CD4-positive, alpha-beta T cell treated with Interleukin-2 at 100 ng/mL for 4 hours (primary cell): ENCODE measurements around the gene ADD2.
"Not testable (repeated sequence)": the region's sequence is repeated elsewhere in the genome, so short reads cannot be mapped to it uniquely, and the experiment has no call there.

Source experiments
- DNase-seq: peaks from one replicate; pipeline ENCODE4 v3.0.0-alpha.2; 2020; ENCODE audit warnings: low spot score

The ADD2 gene

GRCh38 chr2:70748002-70748784, 19.8 kb downstream of the ADD2 start:
- no peak for DNase-seq

DNA sequence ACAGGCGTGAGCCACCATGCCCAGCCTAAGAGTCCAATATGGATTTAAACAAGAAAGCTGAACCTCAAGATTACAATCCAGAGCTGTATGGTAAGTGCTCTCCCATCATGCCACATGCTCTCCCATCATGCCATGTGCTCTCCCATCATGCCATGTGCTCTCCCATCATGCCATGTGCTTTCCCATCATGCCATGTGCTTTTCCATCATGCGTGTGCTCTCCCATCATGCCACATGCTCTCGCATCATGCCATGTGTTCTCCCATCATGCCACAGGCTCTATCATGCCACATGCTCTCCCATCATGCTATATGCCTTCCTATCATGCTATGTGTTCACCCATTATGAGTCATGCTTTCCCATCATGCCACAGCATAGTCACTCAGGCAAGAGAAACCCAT, 20.7 kb downstream of the ADD2 start:
- DNase-seq, result no peak

DNA sequence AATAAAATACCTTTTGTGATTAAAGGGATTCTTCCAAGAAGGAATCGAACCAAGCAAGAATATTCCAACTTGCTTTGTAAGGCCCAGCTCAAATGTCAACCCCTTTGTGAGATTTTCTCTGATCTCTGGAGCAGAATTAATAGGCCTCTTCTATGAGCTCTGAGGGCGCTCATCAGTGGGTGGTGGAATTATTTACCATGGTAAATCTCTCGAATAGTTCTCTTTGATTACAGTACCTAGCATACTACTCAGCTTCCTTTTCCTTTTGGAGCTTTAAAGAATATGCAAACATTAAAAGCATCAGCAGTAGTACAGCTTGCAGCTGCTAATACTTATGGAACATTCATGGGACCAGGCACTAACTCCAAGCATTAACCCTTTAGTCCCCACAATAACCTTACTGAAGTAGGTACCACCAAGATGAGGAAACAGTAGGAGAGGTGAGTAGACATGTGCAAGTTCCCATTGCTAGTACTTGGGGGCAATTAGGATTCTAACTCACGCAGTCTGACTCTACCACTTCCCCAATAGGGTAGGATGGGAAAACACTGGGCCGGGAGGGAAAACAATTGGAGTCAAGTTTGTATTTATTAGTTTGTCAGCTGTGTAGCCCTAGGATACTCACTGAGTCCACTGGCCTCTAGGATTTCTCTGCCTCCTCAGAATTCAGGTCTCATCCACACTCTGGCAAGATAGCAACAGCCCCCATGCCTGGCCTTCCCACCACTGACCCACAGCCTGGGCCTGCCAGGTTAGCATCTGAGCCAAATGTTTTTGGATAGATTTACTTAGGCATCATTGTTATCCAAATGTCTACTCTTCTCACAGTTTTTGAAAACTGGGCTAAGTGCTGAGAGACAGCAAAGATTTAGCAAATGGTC, 21.7 kb downstream of the ADD2 start:
- no peak for DNase-seq

DNA sequence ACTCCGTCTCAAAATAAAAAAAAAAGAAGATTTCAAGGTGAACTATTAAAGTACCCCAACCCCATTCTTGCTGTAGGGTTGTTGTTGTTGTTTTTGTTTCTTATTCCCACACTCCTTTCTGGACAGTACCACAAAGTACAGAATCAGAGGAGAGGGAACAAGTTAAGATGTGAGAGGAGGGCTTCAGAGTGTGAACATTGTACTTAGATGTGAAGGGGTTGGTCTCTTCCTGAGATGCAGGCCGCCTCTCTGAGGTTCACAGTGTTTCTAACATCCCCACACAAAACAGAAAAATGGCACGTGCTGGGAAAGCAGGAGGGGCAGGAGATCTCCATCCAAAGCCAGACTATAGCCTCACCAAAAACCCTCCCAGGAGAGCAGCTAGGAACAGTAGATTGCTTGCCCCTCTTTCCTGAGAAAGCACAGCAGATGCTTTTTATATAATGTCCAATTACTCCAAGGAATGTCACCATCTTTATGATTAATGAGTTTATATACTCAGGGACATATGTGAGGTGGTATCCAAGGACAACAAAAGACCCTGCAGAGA, 22.6 kb downstream of the ADD2 start:
- no peak for DNase-seq

DNA sequence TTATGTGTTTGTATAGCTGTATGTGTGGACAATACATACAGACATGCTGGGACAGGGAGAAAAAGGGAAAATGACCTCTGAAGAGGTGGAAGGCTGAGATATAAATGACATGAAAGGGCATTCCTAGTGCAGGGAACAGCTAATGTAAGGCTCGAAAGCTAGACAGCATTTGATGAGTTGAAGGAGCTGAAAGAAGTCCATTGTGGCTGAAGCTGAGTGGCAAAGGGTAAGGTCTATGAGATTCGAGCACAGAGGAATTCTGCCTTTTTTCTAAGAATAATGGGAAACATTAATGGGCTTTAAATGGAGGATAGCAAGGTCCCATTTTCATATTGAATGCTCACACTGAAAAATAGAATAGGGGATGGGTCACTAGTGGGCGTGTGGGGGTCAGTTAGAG, 23.6 kb downstream of the ADD2 start:
- no peak for DNase-seq

DNA sequence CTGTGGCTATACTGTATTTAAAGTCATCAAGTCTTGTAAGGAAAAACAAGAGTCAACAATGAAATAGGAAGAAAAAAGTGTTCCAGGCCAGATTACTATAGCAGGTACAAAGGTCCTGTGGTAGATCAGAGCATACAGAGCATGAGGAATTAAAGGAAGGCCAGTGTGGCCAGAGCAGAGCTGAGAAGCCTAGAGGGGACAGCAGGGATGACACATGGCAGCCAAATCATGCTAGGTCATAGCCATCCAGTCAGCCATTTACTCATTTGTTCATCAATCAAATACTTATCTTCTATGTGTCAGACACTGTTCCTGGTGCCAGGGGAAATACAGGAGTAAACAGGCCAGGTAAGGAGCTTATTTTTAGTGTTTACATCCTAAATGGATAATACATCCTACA, 24.3 kb downstream of the ADD2 start:
- no peak for DNase-seq

GRCh38 chr2:70743068-70743467, 24.9 kb downstream of the ADD2 start:
- no peak for DNase-seq

DNA sequence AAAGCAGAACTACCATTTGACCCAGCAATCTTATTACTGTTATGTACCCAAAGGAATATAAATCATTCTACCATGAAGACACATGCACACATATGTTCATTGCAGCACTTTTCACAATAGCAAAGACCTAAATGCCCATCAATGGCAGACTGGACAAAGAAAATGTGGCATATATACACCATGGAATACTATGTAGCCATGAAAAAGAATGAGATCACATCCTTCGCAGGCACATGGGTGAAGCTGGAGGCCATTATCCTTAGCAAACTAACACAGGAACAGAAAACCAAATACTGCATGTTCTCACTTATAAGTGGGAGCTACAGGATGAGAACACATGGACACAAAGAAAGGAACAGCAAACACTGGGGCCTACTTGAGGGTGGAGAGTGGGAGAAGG, 28.5 kb downstream of the ADD2 start:
- DNase-seq, result not testable (repeated sequence)

DNA sequence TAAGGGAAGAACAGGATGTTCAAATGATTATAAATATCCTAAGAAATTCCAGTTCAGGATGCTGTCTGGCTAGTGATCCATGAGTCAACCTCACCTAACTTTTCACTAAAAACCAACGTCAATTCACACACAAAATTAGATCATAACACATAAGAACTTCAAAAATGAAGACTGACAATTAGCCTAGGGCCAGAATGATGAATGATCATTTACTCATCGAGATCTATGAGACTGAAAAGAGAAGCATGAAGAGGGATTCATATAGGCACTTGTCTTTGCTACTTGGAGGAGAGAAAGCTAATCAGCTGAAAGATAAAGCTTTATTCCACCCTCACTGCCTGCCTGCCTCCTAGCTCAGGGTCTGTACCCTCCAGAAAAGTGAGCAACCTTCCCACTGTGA, 29.8 kb downstream of the ADD2 start:
- no peak for DNase-seq

GRCh38 chr2:70735071-70735470, 32.9 kb downstream of the ADD2 start:
- DNase-seq, result no peak

DNA sequence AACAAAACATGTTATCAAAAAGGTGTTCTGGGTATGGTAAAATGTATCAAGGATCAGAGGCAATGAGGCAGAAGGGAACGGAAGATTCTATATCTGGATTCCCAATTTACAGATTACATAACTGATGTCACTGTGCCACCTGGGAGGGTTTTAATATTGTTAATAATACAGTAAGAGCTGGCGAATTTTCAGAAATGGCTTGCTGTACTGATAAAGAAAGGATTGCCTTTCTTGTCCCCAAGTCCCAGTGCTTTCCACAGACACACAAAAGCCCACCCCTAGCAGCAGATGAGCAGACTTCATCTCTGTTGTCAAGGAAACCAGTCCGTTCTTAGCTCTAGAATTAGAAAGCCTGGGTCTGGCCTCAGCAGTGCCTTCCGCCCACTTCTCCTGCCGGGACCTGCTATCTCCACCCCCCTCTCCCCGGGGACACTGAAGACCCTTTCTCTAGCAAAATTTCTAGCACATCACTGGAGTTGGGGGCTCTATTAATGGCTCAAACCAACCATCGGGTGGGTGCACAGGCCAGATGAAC, 34.3 kb downstream of the ADD2 start:
- DNase-seq, result no peak

DNA sequence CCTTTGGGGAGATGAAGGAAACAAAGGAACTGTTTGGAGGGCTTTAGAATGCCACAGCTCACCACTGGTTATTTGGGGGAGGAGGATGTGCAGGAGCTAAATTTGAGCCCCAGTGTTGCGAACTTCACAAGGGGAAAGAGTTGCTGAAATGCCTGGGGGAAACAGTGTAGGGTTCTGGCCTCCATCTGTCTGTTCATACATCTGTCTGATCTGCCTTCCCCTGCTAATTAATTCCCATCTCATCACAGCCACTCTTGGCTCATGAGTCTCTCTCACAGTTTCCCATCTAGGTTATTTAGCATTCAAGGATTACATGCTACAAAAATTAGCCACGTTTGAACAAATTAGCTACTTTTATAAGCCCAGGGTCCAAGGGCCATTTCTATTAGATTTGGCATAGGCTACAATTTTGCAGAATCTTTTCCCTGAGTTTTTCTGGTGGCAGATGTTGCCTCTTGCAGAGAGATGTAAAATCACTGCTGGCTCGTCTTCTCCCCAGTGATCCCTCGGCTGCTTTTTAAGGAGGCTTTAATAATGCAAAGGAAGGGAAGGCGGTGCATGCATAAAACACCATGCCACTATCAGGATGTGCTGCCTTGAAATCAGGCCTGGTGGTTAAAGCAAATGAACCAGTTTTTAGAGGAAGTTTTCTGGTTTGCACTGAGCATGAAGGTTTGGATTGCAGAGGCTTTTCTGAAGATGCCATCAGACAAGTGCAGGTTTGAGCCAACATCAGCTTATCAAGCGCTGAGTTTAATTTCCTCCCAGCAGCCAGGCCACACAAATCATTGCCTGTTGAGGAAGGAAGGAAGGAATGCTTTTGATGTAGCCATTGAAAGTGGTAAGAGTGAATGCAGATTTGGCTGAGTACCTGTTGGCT, 35.0 kb downstream of the ADD2 start:
- DNase-seq, result no peak

- DNase-seq, result no peak
Measured at GRCh38 chr2:70730730-70731129, 37.3 kb downstream of the ADD2 start.

DNA sequence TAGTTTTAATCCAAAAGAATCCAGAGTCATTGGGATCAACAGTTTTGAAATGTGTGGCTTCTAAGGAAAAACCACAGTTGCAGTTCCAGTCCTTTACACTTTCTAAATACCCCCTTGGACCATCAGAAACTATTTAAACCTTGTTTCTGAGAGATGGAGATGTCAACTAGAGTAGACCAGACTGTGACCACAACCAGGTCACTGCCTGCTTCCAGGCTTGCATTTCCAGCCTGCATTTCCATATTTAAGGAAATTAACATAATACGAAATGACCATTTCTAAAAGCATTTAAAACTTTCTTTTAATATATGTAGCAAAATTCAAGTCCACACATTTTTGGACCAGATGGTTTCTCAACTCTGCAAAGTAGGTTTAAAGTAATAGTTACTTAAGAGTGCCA, 38.4 kb downstream of the ADD2 start:
- DNase-seq, result no peak

- DNase-seq, result no peak
Measured at GRCh38 chr2:70728128-70728527, 39.9 kb downstream of the ADD2 start.

DNA sequence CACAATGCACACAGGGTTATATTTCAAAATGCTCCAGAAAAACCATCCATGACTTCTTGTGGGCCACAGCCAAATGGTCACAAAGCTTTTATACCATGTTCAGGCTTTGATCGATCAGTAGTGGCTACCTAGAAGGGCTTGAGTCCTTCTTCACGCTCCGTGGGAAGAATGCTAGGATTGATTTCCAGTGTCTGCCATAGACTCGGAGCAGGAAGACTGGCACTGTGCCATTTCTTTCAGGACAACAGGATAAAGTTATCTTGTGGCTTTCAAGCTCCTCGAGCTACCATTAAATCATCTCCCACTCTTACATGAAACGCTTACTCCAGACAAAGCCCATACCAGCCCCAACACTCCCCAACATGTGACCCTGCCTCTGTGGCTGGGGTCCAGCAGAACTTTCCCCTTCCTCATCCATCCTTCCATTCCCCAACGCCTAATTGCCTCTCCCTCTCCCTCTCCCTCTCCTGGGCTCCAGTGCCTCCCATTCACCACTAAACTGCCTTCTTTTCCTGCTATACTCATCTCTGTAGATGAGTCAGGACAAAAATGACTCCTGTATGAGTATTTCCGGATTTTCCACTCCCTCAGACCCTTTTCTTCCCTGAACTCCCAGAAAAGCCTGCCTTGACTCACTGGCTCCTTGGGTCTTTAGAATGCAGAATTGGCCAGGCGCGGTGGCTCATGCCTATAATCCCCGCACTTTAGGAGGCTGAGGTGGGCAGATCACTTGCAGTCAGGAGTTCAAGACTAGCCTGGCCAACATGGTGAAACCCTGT, 40.9 kb downstream of the ADD2 start:
- DNase-seq, result no peak

DNA sequence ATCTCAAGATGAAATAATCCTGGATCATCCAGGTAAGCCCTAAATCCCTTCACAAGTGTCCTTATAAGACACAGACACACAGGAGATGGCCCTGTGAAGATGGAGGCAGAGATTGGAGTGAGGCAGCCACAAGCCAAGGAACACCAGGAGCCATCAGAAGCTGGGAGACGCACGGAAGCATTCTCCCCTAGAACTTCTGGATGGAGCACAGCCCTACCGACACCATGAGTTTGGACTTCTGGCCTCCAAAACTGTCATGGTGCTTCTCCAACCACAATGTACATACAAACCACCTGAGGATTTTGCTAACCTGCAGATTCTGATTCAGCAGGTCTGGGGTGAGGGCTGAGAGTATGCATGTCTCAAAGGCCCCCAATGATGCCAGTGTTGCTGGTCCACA, 42.5 kb downstream of the ADD2 start:
- DNase-seq, result no peak

DNA sequence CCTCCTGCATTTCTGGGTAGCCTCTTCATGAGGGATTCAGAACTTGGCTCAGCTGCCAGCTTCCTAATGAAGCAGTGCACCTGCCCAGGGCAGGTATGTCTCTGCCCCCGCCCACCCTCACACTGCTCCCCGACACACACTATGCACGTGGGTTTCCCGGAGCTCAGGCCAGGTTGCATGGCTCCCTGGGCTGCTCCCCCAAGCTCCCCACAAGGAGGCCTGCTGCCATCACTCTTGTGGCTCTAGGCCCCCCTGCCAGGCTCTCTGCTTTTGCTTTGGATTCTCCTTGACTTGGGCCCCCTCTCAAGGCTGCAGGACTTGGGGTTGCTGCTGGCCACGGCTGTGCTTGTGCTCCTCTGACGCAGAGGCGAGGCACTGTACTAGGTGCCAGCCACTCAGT, 43.6 kb downstream of the ADD2 start:
- DNase-seq, result no peak

DNA sequence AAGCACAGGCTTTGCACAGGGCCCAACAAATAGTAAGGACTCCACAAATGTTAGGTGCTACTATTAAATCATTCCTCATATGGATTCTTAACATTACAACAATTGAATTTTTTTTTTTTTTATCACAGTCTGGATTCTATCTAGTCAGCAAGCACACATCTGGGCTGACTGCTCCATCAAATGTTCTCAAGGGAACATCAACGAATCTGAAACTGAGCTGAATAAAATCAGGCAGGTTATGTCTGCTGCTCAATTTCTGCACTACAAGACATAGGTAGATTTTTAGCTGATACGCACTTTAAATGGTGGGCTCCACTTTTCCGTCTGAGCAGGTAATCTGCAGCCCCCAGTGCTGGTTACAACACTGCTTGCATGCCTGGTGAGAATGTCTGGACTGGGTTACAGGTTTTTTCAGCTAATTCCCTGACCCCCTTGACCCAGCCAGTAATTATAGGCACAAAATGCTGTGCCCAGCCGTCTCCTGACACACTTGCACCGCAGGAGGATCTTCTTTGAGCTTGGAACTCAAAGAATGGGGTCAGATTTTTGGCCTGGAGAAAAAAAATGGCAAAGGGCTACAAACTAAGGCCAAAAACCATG, 44.6 kb downstream of the ADD2 start:
- no peak for DNase-seq

- no peak for DNase-seq
Measured at GRCh38 chr2:70720124-70720523, 47.9 kb downstream of the ADD2 start.

GRCh38 chr2:70719231-70719630, 48.8 kb downstream of the ADD2 start:
- DNase-seq, result no peak
